H9 (cell line): Measurements from ENCODE around the gene PRR9. TPM values are rescaled to one million over a fixed set of nuclear protein-coding genes. Genes with fewer than 3 reads are reported as not detected.

Experiments
- DNase-seq: peaks from one replicate; pipeline ENCODE4 v3.0.0-alpha.2; 2017
- H2AFZ ChIP-seq: one replicate; pipeline ENCODE4 v1.6.1; 2013; ENCODE audit warnings: mild to moderate bottlenecking, low read length, control low read depth, moderate library complexity
- H2AK5ac ChIP-seq: 2 replicates; pipeline ENCODE4 v1.6.1; 2013; ENCODE audit warnings: low read length, control low read depth, mixed read lengths; ENCODE audit not compliant: insufficient read length
- H2BK120ac ChIP-seq: one replicate; pipeline ENCODE4 v1.6.1; 2013; ENCODE audit warnings: low read depth, mild to moderate bottlenecking, low read length, control low read depth, inconsistent platforms; ENCODE audit not compliant: poor library complexity, severe bottlenecking
- H2BK12ac ChIP-seq: 2 replicates; pipeline ENCODE4 v1.6.1; 2013; ENCODE audit warnings: low read length, control low read depth, mixed read lengths, low read depth; ENCODE audit not compliant: insufficient read length
- H2BK15ac ChIP-seq: 2 replicates; pipeline ENCODE4 v1.6.1; 2013; ENCODE audit warnings: low read depth, low read length, control low read depth
- H2BK20ac ChIP-seq: one replicate; pipeline ENCODE4 v1.6.1; 2013; ENCODE audit warnings: low read depth, mild to moderate bottlenecking, low read length, control low read depth, inconsistent platforms; ENCODE audit not compliant: poor library complexity, severe bottlenecking
- H2BK5ac ChIP-seq: 2 replicates; pipeline ENCODE4 v1.6.1; 2013; ENCODE audit warnings: low read length, control low read depth, mixed read lengths; ENCODE audit not compliant: insufficient read length
- H3K14ac ChIP-seq: 2 replicates; pipeline ENCODE4 v1.6.1; 2013; ENCODE audit warnings: low read length, control low read depth; ENCODE audit not compliant: insufficient read depth
- H3K18ac ChIP-seq: 2 replicates; pipeline ENCODE4 v1.6.1; 2013; ENCODE audit warnings: low read depth, mild to moderate bottlenecking, mixed read lengths, low read length, control low read depth; ENCODE audit not compliant: insufficient read length
- H3K23ac ChIP-seq: 2 replicates; pipeline ENCODE4 v1.6.1; 2013; ENCODE audit warnings: low read length, control low read depth, mixed read lengths, low read depth; ENCODE audit not compliant: insufficient read length
- H3K23me2 ChIP-seq: 2 replicates; pipeline ENCODE4 v1.6.1; 2013; ENCODE audit warnings: low read depth, mild to moderate bottlenecking, mixed read lengths, low read length, control low read depth; ENCODE audit not compliant: insufficient read length, poor library complexity, severe bottlenecking
- H3K27ac ChIP-seq: 2 replicates; pipeline ENCODE4 v1.5.1; 2013; ENCODE audit warnings: low read length, control low read depth, mixed read lengths, low read depth; ENCODE audit not compliant: insufficient read length
- H3K27me3 ChIP-seq: 2 replicates; pipeline ENCODE4 v1.6.1; 2013; ENCODE audit warnings: low read length, control low read depth, inconsistent platforms; ENCODE audit not compliant: insufficient read depth
- H3K4ac ChIP-seq: 2 replicates; pipeline ENCODE4 v1.6.1; 2013; ENCODE audit warnings: low read depth, mild to moderate bottlenecking, control low read depth, inconsistent platforms, low read length, moderate library complexity
- H3K4me1 ChIP-seq: 2 replicates; pipeline ENCODE4 v1.6.1; 2013; ENCODE audit warnings: low read length, control low read depth, inconsistent platforms; ENCODE audit not compliant: insufficient read depth
- H3K4me2 ChIP-seq: 2 replicates; pipeline ENCODE4 v1.6.1; 2013; ENCODE audit warnings: low read length, control low read depth, mixed read lengths; ENCODE audit not compliant: insufficient read length, insufficient read depth
- H3K56ac ChIP-seq: 2 replicates; pipeline ENCODE4 v1.6.1; 2013; ENCODE audit warnings: low read depth, mild to moderate bottlenecking, mixed read lengths, low read length, control low read depth; ENCODE audit not compliant: insufficient read length
- H3K79me1 ChIP-seq: 2 replicates; pipeline ENCODE4 v1.6.1; 2013; ENCODE audit warnings: low read depth, mild to moderate bottlenecking, moderate library complexity, low read length, control low read depth, inconsistent platforms; ENCODE audit not compliant: insufficient read depth, poor library complexity, severe bottlenecking
- H3K79me2 ChIP-seq: 2 replicates; pipeline ENCODE4 v1.6.1; 2013; ENCODE audit warnings: low read length, control low read depth, inconsistent platforms; ENCODE audit not compliant: insufficient read depth
- H3K9ac ChIP-seq: 2 replicates; pipeline ENCODE4 v1.6.1; 2013; ENCODE audit warnings: low read length, control low read depth, mixed read lengths; ENCODE audit not compliant: insufficient read length; ENCODE audit errors: extremely low read depth
- H3K9me3 ChIP-seq: one replicate; pipeline ENCODE4 v1.6.1; 2013; ENCODE audit warnings: low read depth, low read length, inconsistent platforms; ENCODE audit not compliant: control insufficient read depth
- H3T11ph ChIP-seq: one replicate; pipeline ENCODE4 v1.6.1; 2013; ENCODE audit warnings: mild to moderate bottlenecking, low read length, control low read depth, inconsistent platforms
- H4K20me1 ChIP-seq: one replicate; pipeline ENCODE4 v1.6.1; 2013; ENCODE audit not compliant: control insufficient read depth, insufficient read length, insufficient read depth
- H4K5ac ChIP-seq: 2 replicates; pipeline ENCODE4 v1.6.1; 2013; ENCODE audit warnings: low read depth, mild to moderate bottlenecking, mixed read lengths, low read length, control low read depth; ENCODE audit not compliant: insufficient read length
- H4K8ac ChIP-seq: replicated peaks from 2 replicates; pipeline ENCODE4 v1.6.1; 2013; ENCODE audit warnings: low read length, control low read depth, mixed read lengths, low read depth; ENCODE audit not compliant: insufficient read length
- H4K91ac ChIP-seq: 2 replicates; pipeline ENCODE4 v1.6.1; 2013; ENCODE audit warnings: low read depth, mild to moderate bottlenecking, moderate library complexity, mixed read lengths, low read length, control low read depth; ENCODE audit not compliant: insufficient read length
- H3K27ac Mint-ChIP-seq, 3 experiments: 2 replicates in 2 of 3; 3 replicates in 1 of 3; pipeline ENCODE4 v1.8.0; 2020 to 2021; ENCODE audit warnings: mixed read lengths in 3 of 3, mild to moderate bottlenecking in 1 of 3, moderate library complexity in 1 of 3
- H3K27me3 Mint-ChIP-seq: 2 replicates; pipeline ENCODE4 v1.8.0; 2021; ENCODE audit warnings: low read depth, mild to moderate bottlenecking, moderate library complexity, mixed read lengths
- H3K36me3 Mint-ChIP-seq, 3 experiments: 2 replicates in 2 of 3; 3 replicates in 1 of 3; pipeline ENCODE4 v1.8.0; 2020 to 2021; ENCODE audit warnings: low read depth in 3 of 3, mixed read lengths in 3 of 3; ENCODE audit not compliant: insufficient read depth in 1 of 3
- H3K4me1 Mint-ChIP-seq, 2 experiments: 2 replicates each; pipeline ENCODE4 v1.8.0; 2020; ENCODE audit warnings: mixed read lengths in 2 of 2
- H3K4me3 Mint-ChIP-seq, 2 experiments: 2 replicates in 1 of 2; 3 replicates in 1 of 2; pipeline ENCODE4 v1.8.0; 2020 to 2021; ENCODE audit warnings: mild to moderate bottlenecking in 2 of 2, mixed read lengths in 2 of 2, moderate library complexity in 1 of 2
- H3K9me3 Mint-ChIP-seq, 2 experiments: 2 replicates in 1 of 2; 3 replicates in 1 of 2; pipeline ENCODE4 v1.8.0; 2020; ENCODE audit warnings: mild to moderate bottlenecking in 2 of 2, mixed read lengths in 2 of 2, moderate library complexity in 1 of 2
- CTCF ChIP-seq: fragments of 200-600 bp; sonication (generic); conservative IDR thresholded peaks from 3 replicates; pipeline ENCODE4 v1.8.0; 2021; ENCODE audit warnings: antibody characterized with exemption, mild to moderate bottlenecking
- WGBS: extraction: QIAGEN DNeasy Blood & Tissue Kit; methylation state at CpG from one replicate; pipeline ENCODE4 v1.1.7; 2013; ENCODE audit warnings: missing lambda C conversion rate, low lambda C conversion rate, mixed read lengths; ENCODE audit not compliant: insufficient read length; ENCODE audit errors: extremely low coverage; 5-methylcytosine and 5-hydroxymethylcytosine counted together
- total RNA-seq: library from RNA; stranded (reverse); gene quantifications from 2 replicates; pipeline ENCODE4 v1.2.1, GENCODE V29; 2021

Gene PRR9
- total RNA-seq, 1 experiment from 2014 or later: not detected

DNA sequence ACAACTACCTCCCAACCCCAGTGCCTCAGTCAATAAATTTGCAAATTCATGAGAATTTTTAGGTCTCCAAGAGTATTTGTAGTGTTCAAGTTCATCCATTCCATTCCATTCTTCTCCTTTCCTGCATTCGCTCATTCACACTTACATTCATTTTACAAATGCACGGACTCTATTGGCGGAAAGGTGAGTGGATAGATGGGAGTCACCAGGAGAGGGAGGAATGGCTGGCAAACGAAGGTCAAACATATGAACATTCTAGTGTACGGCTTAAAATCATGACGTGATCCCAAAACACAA is 44.6 kb downstream of the PRR9 start:
- no peak overlapping the region for H3K9ac ChIP-seq
- peak overlapping the region; percentile 61 for H3K4me2 ChIP-seq
- H2AFZ ChIP-seq: no peak overlapping the region

More for the DNA sequence above, 44.6 kb downstream of the PRR9 start:
- Mint-ChIP-seq H3K4me1 (peaks cover 12 to 14% of the 10 kb centered on the region in 2 experiments), H3K36me3 (peaks cover 0 to 3% (median 0%) of the 10 kb centered on the region in 3 experiments; a peak in 1 of 7 replicates), H3K27ac (no peak overlapping the region), H3K4me3 (peak overlapping the region; percentile 48 to 81), H3K27me3 (peaks cover 86% of the 10 kb centered on the region), H3K9me3 (peaks cover 2 to 10% of the 10 kb centered on the region in 2 experiments; a peak in 3 of 5 replicates)
- Histone ChIP-seq H4K91ac (no peak overlapping the region), H4K8ac (no peak overlapping the region), H3K9me3 (no peaks in the 10 kb centered on the region), H2BK12ac (no peak overlapping the region), H2BK5ac (no peak overlapping the region), H3K18ac (no peak overlapping the region), H2BK15ac (no peak overlapping the region), H3K27ac (no peak overlapping the region), H2BK120ac (no peak overlapping the region), H3K4ac (no peak overlapping the region), H4K20me1 (no peaks in the 10 kb centered on the region), H3K14ac (no peak overlapping the region), H4K5ac (no peak overlapping the region), H2BK20ac (no peak overlapping the region), H3K79me2 (no peaks in the 10 kb centered on the region), H2AK5ac (no peak overlapping the region), H3K56ac (no peak overlapping the region), H3K23me2 (no peaks in the 10 kb centered on the region), H3K79me1 (no peaks in the 10 kb centered on the region), H3K4me1 (no peaks in the 10 kb centered on the region), H3K27me3 (peaks cover 26% of the 10 kb centered on the region; the same call in 1 of the 2 replicates), H3T11ph (no peak overlapping the region), H3K23ac (no peak overlapping the region)
- DNase-seq: no peak
- no peak for TF ChIP-seq CTCF
- WGBS: no CpG with 5 or more reads among the region's 6 CpGs
